SK-N-SH (cell line): Measurements from ENCODE around the gene C4orf54. TPM values are rescaled to one million over a fixed set of nuclear protein-coding genes. Genes with fewer than 3 reads are reported as not detected.

Source experiments
- CTCF ChIA-PET: fragments of 300-600, 350-600 bp; formaldehyde crosslinking; extraction: SDS; loops from one replicate; lab custom pipeline; 2021; lab: Yijun Ruan, JAX
- POLR2A ChIA-PET: fragments of 350-600 bp; sonication (Branson Sonifier 250); formaldehyde crosslinking; extraction: SDS; loops from one replicate; lab custom pipeline; 2020; ENCODE audit warnings: antibody characterized with exemption, inconsistent platforms; lab: Yijun Ruan, JAX
- DNase-seq: peaks from one replicate; pipeline ENCODE4 v3.0.0; 2012
- H2AFZ ChIP-seq: fragments of 200-600 bp; sonication (generic); 2 replicates; pipeline ENCODE4 v1.8.1; 2016; ENCODE audit warnings: antibody characterized with exemption, mild to moderate bottlenecking, low read depth
- H3F3A ChIP-seq: fragments of 200-600 bp; sonication (generic); replicated peaks from 2 replicates; pipeline ENCODE3; 2016; ENCODE audit warnings: antibody characterized with exemption, mild to moderate bottlenecking; ENCODE audit not compliant: insufficient read depth
- H3K27ac ChIP-seq, 2 experiments: fragments of 200-500 bp in 1 of 2; fragments of 200-600 bp in 1 of 2; sonication (Bioruptor generic) in 1 of 2; sonication (generic), shearing (Covaris generic) in 1 of 2; 2 replicates each; pipeline versions ENCODE4 v1.5.1 to v1.6.1; 2014 to 2016; ENCODE audit warnings: low read depth in 2 of 2, inconsistent platforms in 1 of 2, low read length in 1 of 2, mild to moderate bottlenecking in 1 of 2, mixed read lengths in 1 of 2
- H3K27me3 ChIP-seq: fragments of 200-600 bp; sonication (generic), shearing (Covaris generic); 2 replicates; pipeline ENCODE4 v1.6.1; 2016; ENCODE audit warnings: mixed run types; ENCODE audit not compliant: insufficient read depth
- H3K36me3 ChIP-seq, 2 experiments: fragments of 200-500 bp in 1 of 2; fragments of 200-600 bp in 1 of 2; sonication (Bioruptor generic) in 1 of 2; sonication (generic) in 1 of 2; replicated peaks in 1 of 2; 2 replicates each; pipeline versions ENCODE3 to v1.5.1; 2014 to 2016; ENCODE audit warnings: low read length in 1 of 2, mild to moderate bottlenecking in 1 of 2; ENCODE audit not compliant: insufficient read depth in 2 of 2, control insufficient read depth in 1 of 2
- H3K4me1 ChIP-seq, 2 experiments: fragments of 200-500 bp in 1 of 2; fragments of 200-600 bp in 1 of 2; sonication (Bioruptor generic) in 1 of 2; sonication (generic), shearing (Covaris generic) in 1 of 2; 2 replicates each; pipeline versions ENCODE4 v1.5.1 to v1.6.1; 2014 to 2016; ENCODE audit warnings: low read depth in 1 of 2, low read length in 1 of 2, mixed run types in 1 of 2; ENCODE audit not compliant: insufficient read depth in 2 of 2, control insufficient read depth in 1 of 2
- H3K4me2 ChIP-seq: fragments of 200-600 bp; sonication (generic), shearing (Covaris generic); 2 replicates; pipeline ENCODE4 v1.6.1; 2017; ENCODE audit warnings: mixed run types
- H3K4me3 ChIP-seq, 2 experiments: fragments of 200-500 bp in 1 of 2; fragments of 200-600 bp in 1 of 2; sonication (Bioruptor generic) in 1 of 2; sonication (generic), shearing (Covaris generic) in 1 of 2; 2 replicates each; pipeline versions ENCODE4 v1.5.1 to v1.8.1; 2014 to 2016; ENCODE audit warnings: low read depth in 2 of 2, inconsistent platforms in 1 of 2, low read length in 1 of 2, mild to moderate bottlenecking in 1 of 2, mixed read lengths in 1 of 2, moderate library complexity in 1 of 2
- H3K79me2 ChIP-seq: fragments of 200-600 bp; sonication (generic); 2 replicates; pipeline ENCODE4 v1.8.1; 2017; ENCODE audit warnings: mild to moderate bottlenecking; ENCODE audit not compliant: insufficient read depth
- H3K9ac ChIP-seq: fragments of 200-600 bp; sonication (generic); 2 replicates; pipeline ENCODE4 v1.6.1; 2017; ENCODE audit warnings: mixed run types
- H3K9me2 ChIP-seq: fragments of 200-600 bp; sonication (generic); 2 replicates; pipeline ENCODE4 v1.6.1; 2017; ENCODE audit warnings: mixed run types
- H3K9me3 ChIP-seq: fragments of 200-600 bp; sonication (generic); 2 replicates; pipeline ENCODE4 v1.6.1; 2017; ENCODE audit warnings: mixed run types, mild to moderate bottlenecking, moderate library complexity
- H4K20me1 ChIP-seq: fragments of 200-600 bp; sonication (generic); 2 replicates; pipeline ENCODE4 v1.6.1; 2017; ENCODE audit warnings: mild to moderate bottlenecking, mixed run types; ENCODE audit not compliant: insufficient read depth
- CHD2 ChIP-seq: fragments of 150-350 bp; IDR thresholded peaks from 2 replicates; pipeline ENCODE4 v1.6.1; 2018; ENCODE audit warnings: low read length; ENCODE audit not compliant: partially characterized antibody
- EP300 ChIP-seq, 2 experiments: IDR thresholded peaks; 2 replicates each; pipeline versions ENCODE4 v1.4.0 to v1.6.1; 2012; ENCODE audit warnings: borderline replicate concordance in 1 of 2, low read depth in 1 of 2, low read length in 1 of 2
- FOSL2 ChIP-seq: IDR thresholded peaks from 2 replicates; pipeline ENCODE4 v1.4.0; 2012; ENCODE audit warnings: low read depth, mild to moderate bottlenecking, moderate library complexity, borderline replicate concordance
- FOXM1 ChIP-seq: IDR thresholded peaks from 2 replicates; pipeline ENCODE4 v1.4.0; 2012; ENCODE audit warnings: low read depth, mild to moderate bottlenecking
- JUND ChIP-seq: IDR thresholded peaks from 2 replicates; pipeline ENCODE4 v1.4.0; 2012
- MEF2A ChIP-seq: IDR thresholded peaks from 2 replicates; pipeline ENCODE4 v1.4.0; 2012; ENCODE audit warnings: low read depth, borderline replicate concordance
- NFIC ChIP-seq: IDR thresholded peaks from 2 replicates; pipeline ENCODE4 v1.4.0; 2012; ENCODE audit warnings: borderline replicate concordance
- NRF1 ChIP-seq: IDR thresholded peaks from 2 replicates; pipeline ENCODE4 v1.6.1; 2012; ENCODE audit warnings: low read depth, mild to moderate bottlenecking, low read length
- RAD21 ChIP-seq: IDR thresholded peaks from 2 replicates; pipeline ENCODE4 v1.6.1; 2012; ENCODE audit warnings: mild to moderate bottlenecking, low read length
- RCOR1 ChIP-seq: fragments of 150-350 bp; IDR thresholded peaks from 2 replicates; pipeline ENCODE4 v1.6.1; 2017; ENCODE audit warnings: antibody characterized with exemption, low read length
- RFX5 ChIP-seq: IDR thresholded peaks from 2 replicates; pipeline ENCODE4 v1.6.1; 2012; ENCODE audit warnings: mild to moderate bottlenecking, improper control_type of control experiment, low read length
- RXRA ChIP-seq: IDR thresholded peaks from 2 replicates; pipeline ENCODE4 v1.4.0; 2012; ENCODE audit warnings: low read depth, mild to moderate bottlenecking, borderline replicate concordance
- SIN3A ChIP-seq: IDR thresholded peaks from 2 replicates; pipeline ENCODE4 v1.6.1; 2012; ENCODE audit warnings: low read depth, mild to moderate bottlenecking, low read length, moderate library complexity, borderline replicate concordance
- SMC3 ChIP-seq: IDR thresholded peaks from 2 replicates; pipeline ENCODE4 v1.6.1; 2012; ENCODE audit warnings: low read depth, low read length, improper control_type of control experiment
- TCF12 ChIP-seq: IDR thresholded peaks from 2 replicates; pipeline ENCODE4 v1.4.0; 2012
- TEAD4 ChIP-seq: IDR thresholded peaks from 2 replicates; pipeline ENCODE4 v1.4.0; 2012; ENCODE audit warnings: mild to moderate bottlenecking, borderline replicate concordance; ENCODE audit not compliant: insufficient read depth
- WGBS: methylation state at CpG from one replicate; pipeline ENCODE4 v1.1.6; 2017; ENCODE audit warnings: low lambda C conversion rate; 5-methylcytosine and 5-hydroxymethylcytosine counted together
- polyA plus RNA-seq, 3 experiments: library from polyadenylated mRNA; depleted of rRNA; stranded (reverse); fragments of >200 nt; gene quantifications; 2 replicates each; pipeline ENCODE4 v1.2.3, GENCODE V29; 2012
- TF ChIP-seq, protein P1 (sequence below): IDR thresholded peaks from 2 replicates; pipeline ENCODE4 v1.4.0; 2012; ENCODE audit warnings: low read depth
- TF ChIP-seq, protein P2 (sequence below): fragments of 150-350 bp; IDR thresholded peaks from 2 replicates; pipeline ENCODE4 v1.6.1; 2016; ENCODE audit warnings: mild to moderate bottlenecking, low read depth, low read length
- TF ChIP-seq, protein P3 (sequence below): fragments of 150-350 bp; IDR thresholded peaks from 2 replicates; pipeline ENCODE4 v1.6.1; 2017; ENCODE audit warnings: antibody characterized with exemption, low read length, low read depth, borderline replicate concordance
- TF ChIP-seq, protein P4 (sequence below): IDR thresholded peaks from 2 replicates; pipeline ENCODE4; 2012
- TF ChIP-seq, protein P5 (sequence below): IDR thresholded peaks from 2 replicates; pipeline ENCODE4 v1.4.0; 2012; ENCODE audit warnings: low read depth, borderline replicate concordance

Gene C4orf54
- polyA plus RNA-seq, 1 of the 3 experiments (the other 2 are of a cell fraction), result not detected

DNA sequence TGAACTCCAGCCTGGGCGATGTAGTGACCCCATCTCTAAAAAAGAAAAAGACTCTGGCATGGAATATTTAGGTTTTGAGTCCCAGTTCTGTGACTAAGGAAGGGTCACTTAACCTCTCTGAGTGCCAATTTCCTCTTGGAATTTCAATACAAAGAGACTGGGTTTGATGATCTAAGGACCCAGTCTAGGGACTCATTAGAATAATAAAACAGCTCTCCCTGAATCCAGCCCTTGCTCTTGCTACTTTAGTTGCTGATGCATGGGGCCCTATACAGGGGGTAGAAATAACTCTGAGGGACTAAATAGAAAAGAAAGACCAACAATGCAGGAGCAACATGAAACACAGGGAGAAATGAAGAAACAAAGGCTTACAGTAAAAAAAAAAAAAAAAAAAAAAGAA is 12.6 kb downstream of the C4orf54 start:
- Histone ChIP-seq H2AFZ (no peak overlapping the region), H3K9me3 (no peaks in the 10 kb centered on the region), H3K27ac (no peak overlapping the region), H4K20me1 (no peaks in the 10 kb centered on the region)
- TF ChIP-seq NFIC, result no peak
- TF ChIP-seq RFX5, result no peak
- TF ChIP-seq CHD2, result no peak
- no peak for TF ChIP-seq JUND
- TF ChIP-seq, protein P1, sequence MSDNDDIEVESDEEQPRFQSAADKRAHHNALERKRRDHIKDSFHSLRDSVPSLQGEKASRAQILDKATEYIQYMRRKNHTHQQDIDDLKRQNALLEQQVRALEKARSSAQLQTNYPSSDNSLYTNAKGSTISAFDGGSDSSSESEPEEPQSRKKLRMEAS, result no peak
- no peak for TF ChIP-seq SMC3
- TF ChIP-seq, protein P2, sequence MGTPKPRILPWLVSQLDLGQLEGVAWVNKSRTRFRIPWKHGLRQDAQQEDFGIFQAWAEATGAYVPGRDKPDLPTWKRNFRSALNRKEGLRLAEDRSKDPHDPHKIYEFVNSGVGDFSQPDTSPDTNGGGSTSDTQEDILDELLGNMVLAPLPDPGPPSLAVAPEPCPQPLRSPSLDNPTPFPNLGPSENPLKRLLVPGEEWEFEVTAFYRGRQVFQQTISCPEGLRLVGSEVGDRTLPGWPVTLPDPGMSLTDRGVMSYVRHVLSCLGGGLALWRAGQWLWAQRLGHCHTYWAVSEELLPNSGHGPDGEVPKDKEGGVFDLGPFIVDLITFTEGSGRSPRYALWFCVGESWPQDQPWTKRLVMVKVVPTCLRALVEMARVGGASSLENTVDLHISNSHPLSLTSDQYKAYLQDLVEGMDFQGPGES, result no peak
- TF ChIP-seq, protein P3, sequence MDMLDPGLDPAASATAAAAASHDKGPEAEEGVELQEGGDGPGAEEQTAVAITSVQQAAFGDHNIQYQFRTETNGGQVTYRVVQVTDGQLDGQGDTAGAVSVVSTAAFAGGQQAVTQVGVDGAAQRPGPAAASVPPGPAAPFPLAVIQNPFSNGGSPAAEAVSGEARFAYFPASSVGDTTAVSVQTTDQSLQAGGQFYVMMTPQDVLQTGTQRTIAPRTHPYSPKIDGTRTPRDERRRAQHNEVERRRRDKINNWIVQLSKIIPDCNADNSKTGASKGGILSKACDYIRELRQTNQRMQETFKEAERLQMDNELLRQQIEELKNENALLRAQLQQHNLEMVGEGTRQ, result no peak
- TF ChIP-seq, protein P4, sequence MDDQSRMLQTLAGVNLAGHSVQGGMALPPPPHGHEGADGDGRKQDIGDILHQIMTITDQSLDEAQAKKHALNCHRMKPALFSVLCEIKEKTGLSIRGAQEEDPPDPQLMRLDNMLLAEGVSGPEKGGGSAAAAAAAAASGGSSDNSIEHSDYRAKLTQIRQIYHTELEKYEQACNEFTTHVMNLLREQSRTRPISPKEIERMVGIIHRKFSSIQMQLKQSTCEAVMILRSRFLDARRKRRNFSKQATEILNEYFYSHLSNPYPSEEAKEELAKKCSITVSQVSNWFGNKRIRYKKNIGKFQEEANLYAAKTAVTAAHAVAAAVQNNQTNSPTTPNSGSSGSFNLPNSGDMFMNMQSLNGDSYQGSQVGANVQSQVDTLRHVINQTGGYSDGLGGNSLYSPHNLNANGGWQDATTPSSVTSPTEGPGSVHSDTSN, result no peak
- TF ChIP-seq RCOR1, result no peak
- TF ChIP-seq SIN3A, result no peak
- no peak for TF ChIP-seq MEF2A
- TF ChIP-seq RAD21, result no peak
- TF ChIP-seq EP300 (IDR thresholded peaks at IDR 0.05; ENCODE audit: borderline replicate concordance in 1 of 2, low read depth in 1 of 2, low read length in 1 of 2), result no peak
- TF ChIP-seq, all 33 proteins: peak for 0
- Histone ChIP-seq H3K36me3 (no peaks in the 10 kb centered on the region), H3K79me2 (no peaks in the 10 kb centered on the region), H3F3A (no peaks in the 10 kb centered on the region), H3K9ac (no peak overlapping the region), H3K9me2 (no peaks in the 10 kb centered on the region), H3K4me2 (no peak overlapping the region), H3K4me3 (no peak overlapping the region), H3K4me1 (peaks cover 0 to 3% of the 10 kb centered on the region in 2 experiments; a peak in 1 of 4 replicates), H3K27me3 (no peaks in the 10 kb centered on the region)
- WGBS, result 95% methylated on average over 1 of the region's 1 CpG
- ChIA-PET CTCF (no interaction called here), POLR2A (no interaction called here)
- no peak for DNase-seq

DNA sequence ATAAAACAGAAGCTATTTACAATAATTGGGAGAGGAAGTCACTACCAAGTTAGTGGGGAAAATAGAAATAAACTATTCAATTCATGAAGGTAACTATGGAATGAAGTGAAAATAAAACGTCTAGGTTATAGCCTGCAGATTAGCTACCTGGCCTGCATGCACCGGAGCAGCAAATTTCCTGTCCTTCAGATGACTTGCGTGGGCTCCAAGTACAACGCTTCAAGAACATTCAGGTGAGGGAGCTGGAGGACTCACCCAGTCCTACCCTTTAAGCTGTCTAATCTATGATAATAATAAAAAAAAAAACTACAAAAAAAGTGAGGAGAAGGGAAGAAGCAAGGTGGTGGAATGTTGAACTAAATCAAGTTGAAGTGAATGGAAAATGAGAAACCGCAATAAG is 13.2 kb downstream of the C4orf54 start:
- H3K27ac ChIP-seq, result no peak overlapping the region
- H3F3A ChIP-seq, result no peaks in the 10 kb centered on the region
- H3K9me3 ChIP-seq, result no peaks in the 10 kb centered on the region
- H3K79me2 ChIP-seq, result no peaks in the 10 kb centered on the region
- WGBS, result 79% methylated on average over 5 of the region's 5 CpGs
- no peaks in the 10 kb centered on the region for H3K9me2 ChIP-seq
- no peak overlapping the region for H3K4me3 ChIP-seq
- ChIA-PET POLR2A (no interaction called here), CTCF (no interaction called here)
- no peak overlapping the region for H3K9ac ChIP-seq
- H3K36me3 ChIP-seq, result no peaks in the 10 kb centered on the region
- DNase-seq, result no peak
- no peak overlapping the region for H3K4me2 ChIP-seq
- no peak overlapping the region for H2AFZ ChIP-seq
- H3K27me3 ChIP-seq, result no peaks in the 10 kb centered on the region
- peaks cover 0 to 3% of the 10 kb centered on the region in 2 experiments; a peak in 1 of 4 replicates for H3K4me1 ChIP-seq
- no peaks in the 10 kb centered on the region for H4K20me1 ChIP-seq
- TF ChIP-seq, protein P2, result no peak
- TF ChIP-seq FOXM1, result no peak
- TF ChIP-seq CHD2, result no peak
- TF ChIP-seq JUND, result no peak
- no peak for TF ChIP-seq RAD21
- TF ChIP-seq TCF12, result no peak
- TF ChIP-seq EP300 (IDR thresholded peaks at IDR 0.05; ENCODE audit: borderline replicate concordance in 1 of 2, low read depth in 1 of 2, low read length in 1 of 2), result no peak
- no peak for TF ChIP-seq RXRA
- no peak for TF ChIP-seq FOSL2
- TF ChIP-seq, protein P3, result no peak
- TF ChIP-seq, protein P5, sequence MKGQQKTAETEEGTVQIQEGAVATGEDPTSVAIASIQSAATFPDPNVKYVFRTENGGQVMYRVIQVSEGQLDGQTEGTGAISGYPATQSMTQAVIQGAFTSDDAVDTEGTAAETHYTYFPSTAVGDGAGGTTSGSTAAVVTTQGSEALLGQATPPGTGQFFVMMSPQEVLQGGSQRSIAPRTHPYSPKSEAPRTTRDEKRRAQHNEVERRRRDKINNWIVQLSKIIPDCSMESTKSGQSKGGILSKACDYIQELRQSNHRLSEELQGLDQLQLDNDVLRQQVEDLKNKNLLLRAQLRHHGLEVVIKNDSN, result no peak
- no peak for TF ChIP-seq NFIC
- no peak for TF ChIP-seq NRF1
- TF ChIP-seq SIN3A, result no peak
- TF ChIP-seq TEAD4, result no peak
